22Rv1 (cell line): ENCODE results near the gene LRRC63.
"Not testable (repeated sequence)": the region's sequence is repeated elsewhere in the genome, so short reads cannot be mapped to it uniquely, and the experiment has no call there.

Experiments
- ZFX ChIP-seq: fragments of 450-650 bp; IDR thresholded peaks from 2 replicates; pipeline ENCODE4 v1.6.1; 2017; ENCODE audit warnings: antibody characterized with exemption, borderline replicate concordance
- TF ChIP-seq, protein P1 (sequence below): fragments of 450-650 bp; IDR thresholded peaks from 2 replicates; pipeline ENCODE4 v1.5.1; 2017; ENCODE audit warnings: mild to moderate bottlenecking

GRCh38 chr13:46283912-46284824 lies 72.4 kb downstream of the LRRC63 start:
- TF ChIP-seq, protein P1, sequence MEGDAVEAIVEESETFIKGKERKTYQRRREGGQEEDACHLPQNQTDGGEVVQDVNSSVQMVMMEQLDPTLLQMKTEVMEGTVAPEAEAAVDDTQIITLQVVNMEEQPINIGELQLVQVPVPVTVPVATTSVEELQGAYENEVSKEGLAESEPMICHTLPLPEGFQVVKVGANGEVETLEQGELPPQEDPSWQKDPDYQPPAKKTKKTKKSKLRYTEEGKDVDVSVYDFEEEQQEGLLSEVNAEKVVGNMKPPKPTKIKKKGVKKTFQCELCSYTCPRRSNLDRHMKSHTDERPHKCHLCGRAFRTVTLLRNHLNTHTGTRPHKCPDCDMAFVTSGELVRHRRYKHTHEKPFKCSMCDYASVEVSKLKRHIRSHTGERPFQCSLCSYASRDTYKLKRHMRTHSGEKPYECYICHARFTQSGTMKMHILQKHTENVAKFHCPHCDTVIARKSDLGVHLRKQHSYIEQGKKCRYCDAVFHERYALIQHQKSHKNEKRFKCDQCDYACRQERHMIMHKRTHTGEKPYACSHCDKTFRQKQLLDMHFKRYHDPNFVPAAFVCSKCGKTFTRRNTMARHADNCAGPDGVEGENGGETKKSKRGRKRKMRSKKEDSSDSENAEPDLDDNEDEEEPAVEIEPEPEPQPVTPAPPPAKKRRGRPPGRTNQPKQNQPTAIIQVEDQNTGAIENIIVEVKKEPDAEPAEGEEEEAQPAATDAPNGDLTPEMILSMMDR, result not testable (repeated sequence)
- not testable (repeated sequence) for TF ChIP-seq ZFX
